ENCODE data around the gene OPRL1.

The OPRL1 gene

DNA sequence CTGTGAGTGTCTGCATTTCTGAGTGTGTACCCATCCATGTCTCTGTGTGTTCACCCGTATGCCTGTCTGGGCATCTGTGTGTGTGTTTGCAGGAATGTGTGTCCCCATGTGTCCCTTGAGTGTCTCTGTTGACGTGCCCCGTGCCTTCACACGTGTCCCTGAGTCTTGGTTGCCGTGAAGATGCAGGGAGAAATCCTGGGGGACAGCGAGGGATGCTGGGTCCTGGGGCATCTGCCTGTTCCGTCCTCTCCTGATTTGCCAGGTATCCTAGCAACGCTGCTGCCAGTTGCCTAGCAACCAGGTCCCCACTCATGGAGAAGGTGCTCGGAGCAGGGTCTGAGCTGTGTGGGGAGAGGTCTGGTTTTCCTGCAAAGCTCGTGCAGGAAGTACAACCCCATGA, 10.3 kb downstream of the OPRL1 start:
- TF ChIP-seq CTCF (conservative IDR thresholded peaks at IDR 0.05; ENCODE audit: low read depth): no peak
- POLR2A ChIA-PET (ENCODE audit: low non-redundant PET): no interaction called here
- DNase-seq (ENCODE audit: low spot score): no peak
- CTCF ChIA-PET: no interaction called here
- H3K27ac ChIP-seq: no peak overlapping the region

GRCh38 chr20:64091340-64091739, 11.5 kb downstream of the OPRL1 start:
- TF ChIP-seq CTCF (conservative IDR thresholded peaks at IDR 0.05; ENCODE audit: low read depth): no peak
- ChIA-PET CTCF (interaction anchor here (1.2 kb wide), 2 partner anchors 10 to 52 kb away, joined by 3 to 6 read pairs; no protein-coding TSS in a partner anchor), POLR2A (ENCODE audit: low non-redundant PET) (interaction anchor here (0.7 kb wide), 1 partner anchor 75 kb away, joined by 3 read pairs; no protein-coding TSS in a partner anchor)
- no peak for DNase-seq (ENCODE audit: low spot score)
- H3K27ac ChIP-seq: peak overlapping the region; percentile 13; the same call in 1 of the 2 replicates

DNA sequence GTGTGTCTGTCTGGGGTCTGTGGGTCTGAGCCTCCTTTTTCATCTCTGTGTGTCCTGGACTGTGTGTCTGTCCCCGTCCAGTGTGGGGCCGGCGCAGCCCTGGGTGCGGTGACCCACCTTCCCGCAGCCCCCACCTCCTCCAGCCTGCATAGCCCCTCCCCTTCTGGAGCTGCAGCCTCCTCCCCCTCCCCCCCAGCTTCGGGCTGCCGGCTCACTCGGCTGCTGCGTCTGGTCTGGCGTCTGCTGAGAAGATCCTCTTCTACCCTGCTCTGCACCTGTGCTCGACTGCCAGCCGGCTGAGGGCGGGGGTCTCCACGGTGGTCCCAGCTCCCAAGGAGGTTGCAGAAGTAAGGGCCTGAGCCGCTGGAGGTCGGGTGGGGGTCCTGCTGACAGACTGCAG, 11.9 kb downstream of the OPRL1 start:
- ChIA-PET CTCF (interaction anchor here (1.2 kb wide), 2 partner anchors 10 to 53 kb away, joined by 3 to 6 read pairs; no protein-coding TSS in a partner anchor), POLR2A (ENCODE audit: low non-redundant PET) (interaction anchor here (0.7 kb wide), 1 partner anchor 74 kb away, joined by 3 read pairs; no protein-coding TSS in a partner anchor)
- TF ChIP-seq CTCF (conservative IDR thresholded peaks at IDR 0.05; ENCODE audit: low read depth): no peak
- no peak for DNase-seq (ENCODE audit: low spot score)
- peak overlapping the region; percentile 13 for H3K27ac ChIP-seq

- H3K27ac ChIP-seq: peak overlapping the region; percentile 13
- DNase-seq (ENCODE audit: low spot score): no peak
- CTCF ChIA-PET: interaction anchor here (1.1 to 1.2 kb wide), 4 partner anchors 9 to 54 kb away, joined by 3 to 6 read pairs (median 4); partner anchors contain the start of gene LKAAEAR1
- TF ChIP-seq CTCF (conservative IDR thresholded peaks at IDR 0.05; ENCODE audit: low read depth): no peak
- POLR2A ChIA-PET (ENCODE audit: low non-redundant PET): no interaction called here
These were observed 12.6 kb downstream of the OPRL1 start for GRCh38 chr20:64092258-64093012.

GRCh38 chr20:64093013-64093503, 13.2 kb downstream of the OPRL1 start:
- no peak for DNase-seq (ENCODE audit: low spot score)
- CTCF ChIA-PET: interaction anchor here (0.7 to 1.1 kb wide), 3 partner anchors 9 to 1050 kb away, joined by 4 read pairs; partner anchors contain the start of gene LKAAEAR1
- no peak for TF ChIP-seq CTCF (conservative IDR thresholded peaks at IDR 0.05; ENCODE audit: low read depth)
- H3K27ac ChIP-seq: peak overlapping the region; percentile 13
- POLR2A ChIA-PET (ENCODE audit: low non-redundant PET): no interaction called here

- ChIA-PET POLR2A (ENCODE audit: low non-redundant PET) (no interaction called here), CTCF (interaction anchor here (0.7 to 1.3 kb wide), 2 partner anchors 12 to 26 kb away, joined by 3 to 6 read pairs; partner anchors contain the start of gene LKAAEAR1)
These were observed 15.6 kb downstream of the OPRL1 start for GRCh38 chr20:64095455-64095854.

More at GRCh38 chr20:64095455-64095854, 15.6 kb downstream of the OPRL1 start:
- H3K27ac ChIP-seq: no peak overlapping the region
- DNase-seq (ENCODE audit: low spot score): no peak
- TF ChIP-seq CTCF (conservative IDR thresholded peaks at IDR 0.05; ENCODE audit: low read depth): no peak

Data from RWPE1 (cell line).